SU-DHL-6 (cell line): ENCODE measurements around the gene GLIS2.

Source experiments
- H2AFZ ChIP-seq: fragments of 200-600 bp; sonication (generic); 2 replicates; pipeline ENCODE4 v1.6.1; 2014; ENCODE audit warnings: low read depth, mild to moderate bottlenecking, moderate library complexity, mixed read lengths, antibody characterized with exemption, low read length; ENCODE audit not compliant: severe bottlenecking
- H3F3A ChIP-seq: fragments of 200-600 bp; shearing (Covaris generic); 2 replicates; pipeline ENCODE4 v1.6.0; 2016; ENCODE audit warnings: antibody characterized with exemption, mild to moderate bottlenecking; ENCODE audit not compliant: insufficient read depth
- H3K27ac ChIP-seq: fragments of 200-600 bp; sonication (generic); 2 replicates; pipeline ENCODE4 v1.5.1; 2016; ENCODE audit warnings: low read depth, mild to moderate bottlenecking, low read length, moderate library complexity, mixed read lengths
- H3K27me3 ChIP-seq: fragments of 200-600 bp; sonication (generic), shearing (Covaris generic); 2 replicates; pipeline ENCODE4 v1.6.0; 2014; ENCODE audit warnings: mild to moderate bottlenecking, low read length
- H3K36me3 ChIP-seq: fragments of 200-600 bp; sonication (generic); 2 replicates; pipeline ENCODE4 v1.6.1; 2014; ENCODE audit warnings: mild to moderate bottlenecking, low read length, mixed read lengths
- H3K4me2 ChIP-seq: fragments of 300-600, 200-600 bp; shearing (Covaris generic), sonication (generic); 2 replicates; pipeline ENCODE4 v1.6.0; 2014; ENCODE audit warnings: low read length, low read depth, mild to moderate bottlenecking; ENCODE audit not compliant: poor library complexity, severe bottlenecking
- H3K4me3 ChIP-seq: fragments of 200-600 bp; sonication (generic); 2 replicates; pipeline ENCODE4 v1.5.1; 2014; ENCODE audit warnings: antibody characterized with exemption, low read length, mild to moderate bottlenecking, mixed read lengths; ENCODE audit not compliant: insufficient read depth, poor library complexity, severe bottlenecking
- H3K79me2 ChIP-seq: fragments of 200-600 bp; sonication (generic); 2 replicates; pipeline ENCODE4 v1.6.1; 2014; ENCODE audit warnings: mild to moderate bottlenecking, low read length, moderate library complexity; ENCODE audit not compliant: insufficient read depth
- H3K9ac ChIP-seq: fragments of 200-600 bp; sonication (generic); 2 replicates; pipeline ENCODE4 v1.7.0; 2014; ENCODE audit warnings: mild to moderate bottlenecking, low read length
- H3K9me2 ChIP-seq: fragments of 200-600 bp; sonication (generic); replicated peaks from 2 replicates; pipeline ENCODE4 v1.6.1; 2014; ENCODE audit warnings: low read length; ENCODE audit not compliant: insufficient read depth
- H3K9me3 ChIP-seq: fragments of 200-600 bp; sonication (generic); 2 replicates; pipeline ENCODE4 v1.6.1; 2014; ENCODE audit warnings: low read length, mixed read lengths; ENCODE audit not compliant: insufficient read depth
- H4K20me1 ChIP-seq: fragments of 200-600 bp; sonication (generic); 2 replicates; pipeline ENCODE4 v1.6.1; 2014; ENCODE audit warnings: low read depth, mild to moderate bottlenecking, antibody characterized with exemption, low read length, moderate library complexity, mixed read lengths
- CTCF ChIP-seq: fragments of 200-600 bp; sonication (generic); IDR thresholded peaks from one replicate; pipeline ENCODE4 v1.5.1; 2017; ENCODE audit warnings: antibody characterized with exemption, mild to moderate bottlenecking, low read length, moderate library complexity; ENCODE audit not compliant: insufficient read depth, poor library complexity, severe bottlenecking
- EZH2phosphoT487 ChIP-seq: fragments of 200-600 bp; sonication (generic), shearing (Covaris generic); conservative IDR thresholded peaks from 2 replicates; pipeline ENCODE4 v1.6.1; 2018; ENCODE audit warnings: mild to moderate bottlenecking, antibody characterized with exemption, low read length, moderate library complexity, mixed read lengths

GLIS2 gene

DNA sequence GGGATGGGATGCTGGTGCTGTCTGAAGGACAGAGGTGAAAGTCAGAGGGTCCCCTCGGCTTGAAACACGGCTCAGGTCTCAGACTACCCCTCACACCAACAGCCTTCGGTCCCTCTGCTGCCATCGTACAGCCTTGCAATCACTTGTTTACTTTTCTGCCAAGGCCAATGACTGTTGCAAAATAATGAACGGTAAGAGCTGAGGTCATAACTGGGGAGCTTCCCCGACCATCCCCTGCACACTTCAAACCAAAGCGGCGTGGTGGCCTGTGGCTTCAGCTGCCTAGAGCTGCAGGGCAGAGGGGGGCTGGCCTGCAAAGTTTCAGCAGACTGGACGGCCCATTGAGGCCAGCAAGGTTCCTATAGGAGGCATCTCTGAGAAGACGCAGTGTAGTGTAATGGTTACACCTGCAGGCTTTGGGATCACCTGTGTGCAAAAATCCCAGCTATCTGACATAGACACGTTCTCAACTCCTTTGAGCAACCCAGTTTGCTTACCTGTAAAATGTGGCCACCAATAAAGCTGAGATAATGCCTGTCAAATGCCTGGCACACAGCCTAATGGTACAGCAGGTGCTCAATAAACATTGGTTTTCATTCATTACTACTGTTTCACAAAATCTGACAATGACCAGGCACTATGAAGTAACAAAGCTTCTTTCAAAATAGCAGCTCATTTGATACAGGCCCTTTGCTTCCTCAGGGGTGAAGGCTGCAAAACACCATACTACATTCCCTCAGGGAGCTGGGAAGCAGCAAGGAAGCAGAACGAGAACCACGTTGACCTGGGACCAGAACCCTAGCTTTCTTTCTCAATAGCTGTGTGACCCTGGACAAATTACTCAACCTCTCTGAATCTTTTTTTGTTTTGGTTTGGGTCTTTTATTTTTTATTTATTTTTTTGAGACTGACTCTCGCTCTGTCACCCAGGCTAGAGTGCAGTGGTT lies 30.2 kb downstream of the GLIS2 start:
- Histone ChIP-seq H3K9ac (no peak overlapping the region), H3K27ac (no peak overlapping the region), H3K4me3 (no peak overlapping the region), H3K4me2 (no peak overlapping the region), H3K27me3 (no peaks in the 10 kb centered on the region), H3K9me3 (no peaks in the 10 kb centered on the region), H3K79me2 (peaks cover 79% of the 10 kb centered on the region), H2AFZ (no peak overlapping the region), H3K36me3 (no peaks in the 10 kb centered on the region), H3F3A (peaks cover 8% of the 10 kb centered on the region; the same call in 1 of the 2 replicates), H3K9me2 (no peaks in the 10 kb centered on the region), H4K20me1 (no peaks in the 10 kb centered on the region; the same call in 1 of the 2 replicates)
- TF ChIP-seq EZH2phosphoT487 (no peak), CTCF (no peak)

GRCh38 chr16:4347010-4347409 lies 31.1 kb downstream of the GLIS2 start:
- Histone ChIP-seq H3F3A (peaks cover 10% of the 10 kb centered on the region; the same call in 1 of the 2 replicates), H3K27ac (no peak overlapping the region), H3K27me3 (no peaks in the 10 kb centered on the region), H3K36me3 (no peaks in the 10 kb centered on the region), H4K20me1 (no peaks in the 10 kb centered on the region; the same call in 1 of the 2 replicates), H2AFZ (no peak overlapping the region), H3K9ac (no peak overlapping the region), H3K4me2 (no peak overlapping the region), H3K79me2 (peaks cover 79% of the 10 kb centered on the region), H3K9me2 (no peaks in the 10 kb centered on the region), H3K9me3 (no peaks in the 10 kb centered on the region), H3K4me3 (no peak overlapping the region)
- TF ChIP-seq EZH2phosphoT487 (no peak), CTCF (no peak)

DNA sequence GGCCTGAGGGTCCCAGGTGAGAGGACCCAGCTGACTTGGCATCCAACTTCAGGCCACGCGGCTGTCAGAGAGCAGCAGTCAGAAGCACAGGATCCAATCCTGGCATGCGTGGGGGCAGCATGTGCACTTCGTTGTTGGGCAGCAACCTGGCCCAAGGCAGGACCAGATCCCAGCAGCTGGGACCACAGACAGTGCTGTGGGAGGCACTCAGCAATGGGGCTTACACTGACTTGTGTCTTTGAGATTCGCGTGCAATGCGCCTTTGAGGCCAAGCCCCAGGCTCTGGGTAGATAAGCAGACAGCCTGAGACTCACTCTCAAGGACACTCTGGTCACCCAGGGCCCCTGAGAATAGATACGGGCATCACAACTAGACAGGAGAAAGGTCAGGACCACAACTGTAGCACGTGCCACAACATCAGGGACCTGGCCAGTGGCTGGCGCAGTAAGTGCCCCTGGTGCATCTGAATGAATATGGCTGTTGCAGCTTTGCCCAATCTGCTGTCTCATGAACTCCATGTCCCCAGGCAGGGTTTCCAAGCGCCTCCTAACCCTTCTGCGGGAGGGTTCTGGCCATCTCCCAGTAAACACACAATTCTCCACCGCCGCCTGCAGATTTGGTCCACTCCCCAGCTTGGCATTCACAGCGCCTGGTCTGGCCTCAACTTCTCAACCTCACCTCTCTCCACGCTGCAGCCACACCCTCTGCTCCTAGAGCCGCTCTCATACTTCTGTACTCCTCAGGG lies 32.1 kb downstream of the GLIS2 start:
- Histone ChIP-seq H3K9me3 (no peaks in the 10 kb centered on the region), H3K9ac (no peak overlapping the region), H2AFZ (no peak overlapping the region), H3F3A (peaks cover 12% of the 10 kb centered on the region; the same call in 1 of the 2 replicates), H3K27ac (no peak overlapping the region), H3K79me2 (peaks cover 75% of the 10 kb centered on the region), H3K27me3 (no peaks in the 10 kb centered on the region), H3K4me3 (no peak overlapping the region), H3K9me2 (no peaks in the 10 kb centered on the region), H4K20me1 (no peaks in the 10 kb centered on the region; the same call in 1 of the 2 replicates), H3K4me2 (no peak overlapping the region), H3K36me3 (no peaks in the 10 kb centered on the region)
- TF ChIP-seq EZH2phosphoT487 (no peak), CTCF (no peak)
